H9 (cell line): ENCODE measurements around the gene SYT17. TPM values are rescaled to one million over a fixed set of nuclear protein-coding genes. Genes with fewer than 3 reads are reported as not detected.
A peak's percentile ranks its signal among the peaks of the same experiment; 100 is the strongest.

Experiments
- DNase-seq: peaks from one replicate; pipeline ENCODE4 v3.0.0-alpha.2; 2017
- H2AFZ ChIP-seq: one replicate; pipeline ENCODE4 v1.6.1; 2013; ENCODE audit warnings: mild to moderate bottlenecking, low read length, control low read depth, moderate library complexity
- H2AK5ac ChIP-seq: 2 replicates; pipeline ENCODE4 v1.6.1; 2013; ENCODE audit warnings: low read length, control low read depth, mixed read lengths; ENCODE audit not compliant: insufficient read length
- H2BK120ac ChIP-seq: one replicate; pipeline ENCODE4 v1.6.1; 2013; ENCODE audit warnings: low read depth, mild to moderate bottlenecking, low read length, control low read depth, inconsistent platforms; ENCODE audit not compliant: poor library complexity, severe bottlenecking
- H2BK12ac ChIP-seq: 2 replicates; pipeline ENCODE4 v1.6.1; 2013; ENCODE audit warnings: low read length, control low read depth, mixed read lengths, low read depth; ENCODE audit not compliant: insufficient read length
- H2BK15ac ChIP-seq: 2 replicates; pipeline ENCODE4 v1.6.1; 2013; ENCODE audit warnings: low read depth, low read length, control low read depth
- H2BK20ac ChIP-seq: one replicate; pipeline ENCODE4 v1.6.1; 2013; ENCODE audit warnings: low read depth, mild to moderate bottlenecking, low read length, control low read depth, inconsistent platforms; ENCODE audit not compliant: poor library complexity, severe bottlenecking
- H2BK5ac ChIP-seq: 2 replicates; pipeline ENCODE4 v1.6.1; 2013; ENCODE audit warnings: low read length, control low read depth, mixed read lengths; ENCODE audit not compliant: insufficient read length
- H3K14ac ChIP-seq: 2 replicates; pipeline ENCODE4 v1.6.1; 2013; ENCODE audit warnings: low read length, control low read depth; ENCODE audit not compliant: insufficient read depth
- H3K18ac ChIP-seq: 2 replicates; pipeline ENCODE4 v1.6.1; 2013; ENCODE audit warnings: low read depth, mild to moderate bottlenecking, mixed read lengths, low read length, control low read depth; ENCODE audit not compliant: insufficient read length
- H3K23ac ChIP-seq: 2 replicates; pipeline ENCODE4 v1.6.1; 2013; ENCODE audit warnings: low read length, control low read depth, mixed read lengths, low read depth; ENCODE audit not compliant: insufficient read length
- H3K23me2 ChIP-seq: 2 replicates; pipeline ENCODE4 v1.6.1; 2013; ENCODE audit warnings: low read depth, mild to moderate bottlenecking, mixed read lengths, low read length, control low read depth; ENCODE audit not compliant: insufficient read length, poor library complexity, severe bottlenecking
- H3K27ac ChIP-seq: 2 replicates; pipeline ENCODE4 v1.5.1; 2013; ENCODE audit warnings: low read length, control low read depth, mixed read lengths, low read depth; ENCODE audit not compliant: insufficient read length
- H3K27me3 ChIP-seq: 2 replicates; pipeline ENCODE4 v1.6.1; 2013; ENCODE audit warnings: low read length, control low read depth, inconsistent platforms; ENCODE audit not compliant: insufficient read depth
- H3K4ac ChIP-seq: 2 replicates; pipeline ENCODE4 v1.6.1; 2013; ENCODE audit warnings: low read depth, mild to moderate bottlenecking, control low read depth, inconsistent platforms, low read length, moderate library complexity
- H3K4me1 ChIP-seq: 2 replicates; pipeline ENCODE4 v1.6.1; 2013; ENCODE audit warnings: low read length, control low read depth, inconsistent platforms; ENCODE audit not compliant: insufficient read depth
- H3K4me2 ChIP-seq: 2 replicates; pipeline ENCODE4 v1.6.1; 2013; ENCODE audit warnings: low read length, control low read depth, mixed read lengths; ENCODE audit not compliant: insufficient read length, insufficient read depth
- H3K56ac ChIP-seq: 2 replicates; pipeline ENCODE4 v1.6.1; 2013; ENCODE audit warnings: low read depth, mild to moderate bottlenecking, mixed read lengths, low read length, control low read depth; ENCODE audit not compliant: insufficient read length
- H3K79me1 ChIP-seq: 2 replicates; pipeline ENCODE4 v1.6.1; 2013; ENCODE audit warnings: low read depth, mild to moderate bottlenecking, moderate library complexity, low read length, control low read depth, inconsistent platforms; ENCODE audit not compliant: insufficient read depth, poor library complexity, severe bottlenecking
- H3K79me2 ChIP-seq: 2 replicates; pipeline ENCODE4 v1.6.1; 2013; ENCODE audit warnings: low read length, control low read depth, inconsistent platforms; ENCODE audit not compliant: insufficient read depth
- H3K9ac ChIP-seq: 2 replicates; pipeline ENCODE4 v1.6.1; 2013; ENCODE audit warnings: low read length, control low read depth, mixed read lengths; ENCODE audit not compliant: insufficient read length; ENCODE audit errors: extremely low read depth
- H3K9me3 ChIP-seq: one replicate; pipeline ENCODE4 v1.6.1; 2013; ENCODE audit warnings: low read depth, low read length, inconsistent platforms; ENCODE audit not compliant: control insufficient read depth
- H3T11ph ChIP-seq: one replicate; pipeline ENCODE4 v1.6.1; 2013; ENCODE audit warnings: mild to moderate bottlenecking, low read length, control low read depth, inconsistent platforms
- H4K20me1 ChIP-seq: one replicate; pipeline ENCODE4 v1.6.1; 2013; ENCODE audit not compliant: control insufficient read depth, insufficient read length, insufficient read depth
- H4K5ac ChIP-seq: 2 replicates; pipeline ENCODE4 v1.6.1; 2013; ENCODE audit warnings: low read depth, mild to moderate bottlenecking, mixed read lengths, low read length, control low read depth; ENCODE audit not compliant: insufficient read length
- H4K8ac ChIP-seq: replicated peaks from 2 replicates; pipeline ENCODE4 v1.6.1; 2013; ENCODE audit warnings: low read length, control low read depth, mixed read lengths, low read depth; ENCODE audit not compliant: insufficient read length
- H4K91ac ChIP-seq: 2 replicates; pipeline ENCODE4 v1.6.1; 2013; ENCODE audit warnings: low read depth, mild to moderate bottlenecking, moderate library complexity, mixed read lengths, low read length, control low read depth; ENCODE audit not compliant: insufficient read length
- H3K27ac Mint-ChIP-seq, 3 experiments: 2 replicates in 2 of 3; 3 replicates in 1 of 3; pipeline ENCODE4 v1.8.0; 2020 to 2021; ENCODE audit warnings: mixed read lengths in 3 of 3, mild to moderate bottlenecking in 1 of 3, moderate library complexity in 1 of 3
- H3K27me3 Mint-ChIP-seq: 2 replicates; pipeline ENCODE4 v1.8.0; 2021; ENCODE audit warnings: low read depth, mild to moderate bottlenecking, moderate library complexity, mixed read lengths
- H3K36me3 Mint-ChIP-seq, 3 experiments: 2 replicates in 2 of 3; 3 replicates in 1 of 3; pipeline ENCODE4 v1.8.0; 2020 to 2021; ENCODE audit warnings: low read depth in 3 of 3, mixed read lengths in 3 of 3; ENCODE audit not compliant: insufficient read depth in 1 of 3
- H3K4me1 Mint-ChIP-seq, 2 experiments: 2 replicates each; pipeline ENCODE4 v1.8.0; 2020; ENCODE audit warnings: mixed read lengths in 2 of 2
- H3K4me3 Mint-ChIP-seq, 2 experiments: 2 replicates in 1 of 2; 3 replicates in 1 of 2; pipeline ENCODE4 v1.8.0; 2020 to 2021; ENCODE audit warnings: mild to moderate bottlenecking in 2 of 2, mixed read lengths in 2 of 2, moderate library complexity in 1 of 2
- H3K9me3 Mint-ChIP-seq, 2 experiments: 2 replicates in 1 of 2; 3 replicates in 1 of 2; pipeline ENCODE4 v1.8.0; 2020; ENCODE audit warnings: mild to moderate bottlenecking in 2 of 2, mixed read lengths in 2 of 2, moderate library complexity in 1 of 2
- CTCF ChIP-seq: fragments of 200-600 bp; sonication (generic); conservative IDR thresholded peaks from 3 replicates; pipeline ENCODE4 v1.8.0; 2021; ENCODE audit warnings: antibody characterized with exemption, mild to moderate bottlenecking
- WGBS: extraction: QIAGEN DNeasy Blood & Tissue Kit; methylation state at CpG from one replicate; pipeline ENCODE4 v1.1.7; 2013; ENCODE audit warnings: missing lambda C conversion rate, low lambda C conversion rate, mixed read lengths; ENCODE audit not compliant: insufficient read length; ENCODE audit errors: extremely low coverage; 5-methylcytosine and 5-hydroxymethylcytosine counted together
- total RNA-seq: library from RNA; stranded (reverse); gene quantifications from 2 replicates; pipeline ENCODE4 v1.2.1, GENCODE V29; 2021

Gene SYT17
- total RNA-seq, 1 experiment from 2014 or later, result 3.0 TPM

DNA sequence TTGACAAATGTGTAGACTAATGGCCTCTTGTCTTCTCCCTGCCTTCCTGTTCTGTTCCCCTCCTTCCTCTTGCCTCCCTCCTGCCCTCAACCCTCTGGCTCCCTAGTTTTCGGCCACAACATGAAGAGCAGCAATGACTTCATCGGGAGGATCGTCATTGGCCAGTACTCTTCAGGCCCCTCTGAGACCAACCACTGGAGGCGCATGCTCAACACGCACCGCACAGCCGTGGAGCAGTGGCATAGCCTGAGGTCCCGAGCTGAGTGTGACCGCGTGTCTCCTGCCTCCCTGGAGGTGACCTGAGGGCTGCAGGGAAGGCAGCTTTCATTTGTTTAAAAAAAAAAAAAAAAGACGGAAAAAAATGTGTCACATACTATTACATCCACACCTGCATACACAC is 98.7 kb downstream of the SYT17 start:
- Mint-ChIP-seq H3K27me3 (no peaks in the 10 kb centered on the region), H3K9me3 (peaks cover 7 to 14% of the 10 kb centered on the region in 2 experiments), H3K4me3 (no peak overlapping the region), H3K36me3 (peaks cover 2 to 15% (median 7%) of the 10 kb centered on the region in 3 experiments; a peak in 5 of 7 replicates), H3K4me1 (0 out of 4 replicates have a peak, but pooled peaks cover 0 to 3% of the 10 kb centered on the region in 2 experiments), H3K27ac (peak overlapping the region in 2 of 3 experiments; percentile 33 to 34; a peak in 1 of 7 replicates)
- Histone ChIP-seq H2AK5ac (no peak overlapping the region), H3K4me1 (no peaks in the 10 kb centered on the region), H3K79me2 (no peaks in the 10 kb centered on the region), H3K4ac (no peak overlapping the region), H2AFZ (no peak overlapping the region), H3K79me1 (no peaks in the 10 kb centered on the region), H3K23ac (no peak overlapping the region), H3K18ac (no peak overlapping the region), H2BK5ac (no peak overlapping the region), H3K4me2 (no peak overlapping the region), H3K27ac (no peak overlapping the region), H3K23me2 (no peaks in the 10 kb centered on the region), H3K27me3 (no peaks in the 10 kb centered on the region), H3K9me3 (no peaks in the 10 kb centered on the region), H2BK120ac (no peak overlapping the region), H3K14ac (no peak overlapping the region; the same call in 1 of the 2 replicates), H4K91ac (no peak overlapping the region), H2BK12ac (no peak overlapping the region), H4K20me1 (no peaks in the 10 kb centered on the region), H4K5ac (no peak overlapping the region), H4K8ac (no peak overlapping the region), H3K56ac (no peak overlapping the region), H3K9ac (no peak overlapping the region), H2BK20ac (no peak overlapping the region), H2BK15ac (no peak overlapping the region), H3T11ph (no peak overlapping the region)
- TF ChIP-seq CTCF, result no peak
- WGBS, result no CpG with 5 or more reads among the region's 11 CpGs
- no peak for DNase-seq
